ENCODE measurements around the gene PTGDR2. TPM values are rescaled to one million over a fixed set of nuclear protein-coding genes. Genes with fewer than 3 reads are reported as not detected.

PTGDR2 gene
- total RNA-seq, 2 experiments from 2014 or later, result 2.5 to 2.9 TPM

DNA sequence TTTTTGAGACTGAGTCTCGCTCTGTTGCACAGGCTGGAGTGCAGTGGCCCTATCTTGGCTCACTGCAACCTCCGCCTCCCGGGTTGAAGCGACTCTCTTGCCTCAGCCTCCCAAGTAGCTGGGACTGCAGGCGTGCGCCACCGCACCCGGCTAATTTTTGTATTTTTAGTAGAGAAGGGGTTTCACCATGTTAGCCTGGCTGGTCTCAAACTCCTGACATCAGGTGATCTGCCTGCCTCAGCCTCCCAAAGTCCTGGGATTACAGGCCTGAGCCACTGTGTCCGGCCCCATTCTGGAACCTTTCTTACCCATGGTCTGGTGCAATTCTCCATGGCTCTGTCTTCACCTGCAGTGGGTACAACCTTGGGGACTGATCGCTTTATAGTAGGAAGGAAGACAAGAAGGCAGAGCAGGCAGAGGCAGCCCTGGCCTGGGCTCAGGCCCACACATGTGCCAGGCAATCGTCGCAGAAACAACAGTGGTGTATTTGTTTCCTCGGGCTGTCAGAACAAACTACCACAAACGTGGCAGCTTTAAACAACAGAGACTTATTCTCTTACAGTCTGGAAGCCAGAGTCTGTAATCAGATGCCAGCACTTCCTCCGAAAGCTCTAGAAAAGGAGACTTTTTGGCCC lies 4.0 kb upstream of the PTGDR2 start:
- POLR2A ChIA-PET, result interaction anchor here (0.7 to 0.8 kb wide), 2 partner anchors 12 to 124 kb away, joined by 5 to 7 read pairs; no protein-coding TSS in a partner anchor
- no peaks in the 10 kb centered on the region for H3K9me3 Mint-ChIP-seq
- DNase-seq (no peak), ATAC-seq (ENCODE audit: low read depth) (no peak)
- no peak overlapping the region for H3K4me3 Mint-ChIP-seq
- peaks cover 3% of the 10 kb centered on the region for H3K27me3 Mint-ChIP-seq
- H3K36me3 Mint-ChIP-seq, result peaks cover 1% of the 10 kb centered on the region
- H3K4me1 Mint-ChIP-seq, result peaks cover 39% of the 10 kb centered on the region
- H3K27ac Mint-ChIP-seq, result peak overlapping the region; percentile 41

DNA sequence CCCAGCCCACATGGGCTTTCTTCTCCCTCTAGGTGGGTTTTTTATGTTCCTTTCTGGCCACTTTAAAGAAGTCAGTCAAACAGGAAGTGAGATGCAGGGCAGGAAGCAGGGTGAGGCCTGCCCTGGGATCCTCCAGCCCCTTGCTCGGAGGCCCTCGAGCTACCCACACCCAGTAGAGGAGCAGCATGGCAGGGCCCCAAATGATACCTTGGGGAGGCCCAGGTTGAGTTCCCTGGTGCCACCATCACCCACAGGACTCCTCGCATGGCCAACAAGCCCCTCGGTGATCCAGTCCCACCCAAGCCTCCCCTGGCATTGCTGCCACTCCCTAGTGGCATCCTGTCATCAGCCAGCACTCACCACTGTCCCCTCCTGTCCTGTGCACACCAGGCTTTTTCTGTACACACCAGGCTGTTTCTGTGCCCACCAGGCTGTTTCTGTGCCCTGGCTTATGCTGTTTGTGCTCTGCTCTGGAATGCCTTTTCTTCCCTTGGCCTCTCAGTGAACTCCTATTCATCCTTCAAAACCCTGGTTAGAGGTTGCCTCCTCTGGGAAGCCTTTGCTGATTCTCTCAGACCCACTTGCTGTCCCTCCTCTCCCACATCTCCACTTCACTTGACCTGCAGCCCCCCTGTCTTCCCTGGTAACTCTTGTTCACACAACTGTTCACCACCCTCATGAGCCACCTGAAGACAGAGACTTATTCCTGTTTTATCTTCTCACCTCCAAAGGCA lies 3.1 kb upstream of the PTGDR2 start:
- H3K4me3 Mint-ChIP-seq, result peak overlapping the region; percentile 74
- H3K27ac Mint-ChIP-seq, result peak overlapping the region; percentile 88
- peaks cover 34% of the 10 kb centered on the region for H3K4me1 Mint-ChIP-seq
- POLR2A ChIA-PET, result interaction anchor here (3.1 kb wide), 1 partner anchor 10 kb away, joined by 9 read pairs; no protein-coding TSS in a partner anchor
- H3K9me3 Mint-ChIP-seq, result no peaks in the 10 kb centered on the region
- DNase-seq (peak; percentile 58), ATAC-seq (ENCODE audit: low read depth) (peak; percentile 88)
- peaks cover 1% of the 10 kb centered on the region for H3K36me3 Mint-ChIP-seq
- peaks cover 3% of the 10 kb centered on the region for H3K27me3 Mint-ChIP-seq

DNA sequence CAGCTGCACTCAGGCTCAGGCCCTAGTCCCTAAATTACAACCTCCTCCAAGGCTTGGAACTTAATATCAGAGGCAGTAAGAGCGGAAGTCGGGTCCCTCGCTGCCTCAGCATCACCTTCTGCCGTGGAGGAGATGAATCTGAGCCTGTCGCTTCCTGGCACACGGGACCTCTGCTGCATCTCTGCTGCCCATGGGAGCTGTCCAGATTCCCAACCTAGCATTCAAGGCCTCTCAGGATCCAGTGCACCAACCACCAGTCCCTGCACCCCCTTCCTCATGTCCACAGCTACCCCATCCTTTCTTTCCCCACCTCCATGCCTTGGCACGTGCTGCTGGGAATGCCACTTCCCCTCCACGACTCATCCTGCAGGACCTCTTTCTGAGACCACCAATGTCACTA lies 2.5 kb upstream of the PTGDR2 start:
- POLR2A ChIA-PET, result interaction anchor here (3.1 kb wide), 1 partner anchor 11 kb away, joined by 9 read pairs; no protein-coding TSS in a partner anchor
- H3K27ac Mint-ChIP-seq, result peak overlapping the region; percentile 88
- H3K4me1 Mint-ChIP-seq, result peaks cover 34% of the 10 kb centered on the region
- ATAC-seq (ENCODE audit: low read depth), result no peak
- peaks cover 1% of the 10 kb centered on the region for H3K36me3 Mint-ChIP-seq
- no peak for DNase-seq
- no peaks in the 10 kb centered on the region for H3K9me3 Mint-ChIP-seq
- H3K27me3 Mint-ChIP-seq, result peaks cover 3% of the 10 kb centered on the region
- peak overlapping the region; percentile 74 for H3K4me3 Mint-ChIP-seq

DNA sequence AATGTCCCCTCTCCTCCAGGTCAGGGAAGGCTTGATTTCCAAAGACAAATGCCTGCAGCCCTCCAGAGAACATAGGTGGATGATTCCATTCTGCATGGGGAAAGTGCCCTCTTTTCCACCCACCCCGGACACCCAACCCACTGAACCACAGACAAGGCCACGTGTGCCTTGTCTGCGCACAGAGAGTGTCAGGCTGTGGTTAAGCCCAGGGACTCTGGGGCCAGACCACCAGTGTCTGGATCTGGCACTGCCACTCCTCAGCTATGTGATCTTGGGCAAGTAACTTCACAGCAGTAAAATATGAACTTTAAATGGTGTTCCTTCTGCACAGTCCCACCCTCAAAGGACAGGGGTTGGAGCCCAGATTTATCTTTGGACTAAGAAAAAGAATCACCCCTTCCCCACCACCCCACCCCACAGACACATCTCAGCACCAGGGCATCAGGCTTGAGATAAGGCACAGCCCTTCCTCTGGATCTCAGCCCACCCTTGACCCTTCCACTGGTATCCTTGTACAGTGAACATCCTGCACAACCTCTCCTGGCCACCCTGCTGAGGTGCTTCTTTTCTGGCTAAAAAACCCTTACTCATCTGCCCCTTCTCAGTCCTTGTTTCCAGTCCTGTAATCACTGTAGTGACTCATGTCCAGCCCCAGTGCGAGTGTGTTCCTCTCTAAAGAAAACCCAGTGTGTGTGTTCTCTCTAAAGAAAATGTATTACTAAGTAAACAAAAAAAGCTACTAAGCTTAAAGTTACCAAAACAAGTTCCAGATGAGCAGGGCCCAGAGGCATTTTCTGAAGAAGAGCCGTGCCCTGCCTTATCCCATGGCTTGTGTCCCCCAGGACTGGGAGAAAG lies 1.9 kb upstream of the PTGDR2 start:
- DNase-seq (no peak), ATAC-seq (ENCODE audit: low read depth) (no peak)
- Mint-ChIP-seq H3K27ac (peak overlapping the region; percentile 77), H3K4me3 (no peak overlapping the region), H3K4me1 (peaks cover 34% of the 10 kb centered on the region), H3K36me3 (peaks cover 1% of the 10 kb centered on the region), H3K27me3 (peaks cover 3% of the 10 kb centered on the region), H3K9me3 (no peaks in the 10 kb centered on the region)
- POLR2A ChIA-PET, result interaction anchor here (3.1 kb wide), 1 partner anchor 11 kb away, joined by 9 read pairs; no protein-coding TSS in a partner anchor

DNA sequence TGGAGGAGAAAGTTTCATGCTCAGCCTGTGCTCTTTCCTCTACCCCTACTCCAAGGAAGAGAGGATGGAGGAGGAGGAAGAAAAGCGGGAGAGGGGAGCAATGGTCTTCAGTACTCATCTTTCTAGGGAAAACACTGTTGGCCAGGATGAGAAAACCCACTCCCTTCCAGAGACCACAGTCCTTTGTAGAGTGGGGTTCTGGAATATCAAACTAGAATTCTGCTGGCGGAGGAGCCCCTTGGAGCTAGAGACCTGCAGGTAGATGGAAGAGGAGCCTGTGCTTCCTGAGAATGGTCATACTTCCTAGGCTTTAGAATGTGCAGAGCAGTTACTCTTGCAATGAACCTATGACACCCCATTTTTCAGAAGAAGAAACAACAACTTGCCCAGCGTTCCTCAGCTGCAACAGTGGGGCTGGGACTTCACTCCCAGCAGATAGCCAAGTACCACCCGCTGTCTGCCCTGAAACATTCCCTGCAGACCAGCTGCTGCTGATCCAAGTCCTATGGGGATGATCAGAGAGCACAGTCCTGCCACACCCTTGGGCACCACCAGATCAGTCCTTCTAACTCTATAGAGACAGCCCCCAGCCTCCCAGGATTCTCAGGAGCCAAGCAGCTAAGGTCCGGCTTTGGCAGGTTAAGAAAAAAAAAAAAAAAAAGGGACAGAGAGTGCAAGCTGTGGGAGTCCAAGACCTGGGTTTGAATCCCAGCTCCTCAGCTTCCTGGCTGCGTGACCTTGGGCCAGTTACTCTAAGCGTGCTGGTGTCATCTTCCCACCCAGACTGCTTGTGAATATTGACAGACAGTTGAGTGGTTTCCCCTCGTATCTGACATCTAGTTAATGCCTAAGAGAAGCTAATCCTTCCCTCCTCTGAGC lies 664 bp downstream of the PTGDR2 start:
- H3K36me3 Mint-ChIP-seq, result peaks cover 11% of the 10 kb centered on the region

DNA sequence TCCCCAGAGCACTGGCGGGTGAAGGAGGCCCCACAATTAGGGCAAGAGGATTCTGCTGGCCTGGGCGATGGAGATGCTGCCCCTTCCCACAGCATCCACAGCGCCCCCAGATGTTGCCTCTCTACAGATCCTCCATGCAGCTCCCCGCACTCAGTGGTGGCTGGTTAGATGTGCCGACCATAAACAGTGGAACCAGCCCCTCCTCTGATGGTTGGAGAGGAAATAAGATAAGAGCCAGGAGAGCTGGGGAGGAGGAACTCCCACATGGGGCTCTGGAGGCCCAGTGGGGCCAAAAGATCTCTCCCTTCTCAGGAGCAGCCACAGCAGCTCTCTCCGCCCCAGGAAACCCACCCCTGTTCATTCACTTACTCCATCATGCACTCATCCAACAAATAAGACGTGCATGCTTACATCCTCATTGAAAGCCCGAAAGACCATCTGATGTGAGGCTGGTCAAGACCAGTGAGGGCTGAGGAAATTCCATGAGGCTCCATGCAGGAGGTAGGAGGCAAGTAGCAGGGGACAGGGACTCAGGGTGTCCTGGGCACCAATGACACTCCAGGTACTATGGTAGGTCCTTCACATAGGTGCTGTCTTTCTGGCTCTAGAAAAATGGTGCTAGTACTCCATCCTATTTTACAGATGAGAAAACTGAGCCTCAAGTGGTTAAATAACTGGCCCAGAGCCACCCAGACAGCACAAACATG lies 1.5 kb downstream of the PTGDR2 start:
- DNase-seq, result no peak
- H3K27me3 Mint-ChIP-seq, result no peaks in the 10 kb centered on the region
- POLR2A ChIA-PET, result interaction anchor here (1.5 to 2.1 kb wide), 2 partner anchors 14 to 33 kb away, joined by 4 to 7 read pairs; no protein-coding TSS in a partner anchor
- peaks cover 11% of the 10 kb centered on the region for H3K36me3 Mint-ChIP-seq
- no peak overlapping the region for H3K27ac Mint-ChIP-seq
- no peaks in the 10 kb centered on the region for H3K9me3 Mint-ChIP-seq
- ATAC-seq (ENCODE audit: low read depth), result no peak
- peaks cover 30% of the 10 kb centered on the region for H3K4me1 Mint-ChIP-seq
- no peak overlapping the region for H3K4me3 Mint-ChIP-seq

More for the DNA sequence above, 664 bp downstream of the PTGDR2 start:
- DNase-seq, result no peak
- Mint-ChIP-seq H3K27me3 (no peaks in the 10 kb centered on the region), H3K4me3 (peak overlapping the region; percentile 15), H3K9me3 (no peaks in the 10 kb centered on the region), H3K4me1 (peaks cover 32% of the 10 kb centered on the region), H3K27ac (peak overlapping the region; percentile 60)
- no peak for ATAC-seq (ENCODE audit: low read depth)
- POLR2A ChIA-PET, result interaction anchor here (1.0 to 2.1 kb wide), 6 partner anchors 9 to 59 kb away, joined by 3 to 7 read pairs (median 5); partner anchors contain the start of genes TMEM109 and ZP1

DNA sequence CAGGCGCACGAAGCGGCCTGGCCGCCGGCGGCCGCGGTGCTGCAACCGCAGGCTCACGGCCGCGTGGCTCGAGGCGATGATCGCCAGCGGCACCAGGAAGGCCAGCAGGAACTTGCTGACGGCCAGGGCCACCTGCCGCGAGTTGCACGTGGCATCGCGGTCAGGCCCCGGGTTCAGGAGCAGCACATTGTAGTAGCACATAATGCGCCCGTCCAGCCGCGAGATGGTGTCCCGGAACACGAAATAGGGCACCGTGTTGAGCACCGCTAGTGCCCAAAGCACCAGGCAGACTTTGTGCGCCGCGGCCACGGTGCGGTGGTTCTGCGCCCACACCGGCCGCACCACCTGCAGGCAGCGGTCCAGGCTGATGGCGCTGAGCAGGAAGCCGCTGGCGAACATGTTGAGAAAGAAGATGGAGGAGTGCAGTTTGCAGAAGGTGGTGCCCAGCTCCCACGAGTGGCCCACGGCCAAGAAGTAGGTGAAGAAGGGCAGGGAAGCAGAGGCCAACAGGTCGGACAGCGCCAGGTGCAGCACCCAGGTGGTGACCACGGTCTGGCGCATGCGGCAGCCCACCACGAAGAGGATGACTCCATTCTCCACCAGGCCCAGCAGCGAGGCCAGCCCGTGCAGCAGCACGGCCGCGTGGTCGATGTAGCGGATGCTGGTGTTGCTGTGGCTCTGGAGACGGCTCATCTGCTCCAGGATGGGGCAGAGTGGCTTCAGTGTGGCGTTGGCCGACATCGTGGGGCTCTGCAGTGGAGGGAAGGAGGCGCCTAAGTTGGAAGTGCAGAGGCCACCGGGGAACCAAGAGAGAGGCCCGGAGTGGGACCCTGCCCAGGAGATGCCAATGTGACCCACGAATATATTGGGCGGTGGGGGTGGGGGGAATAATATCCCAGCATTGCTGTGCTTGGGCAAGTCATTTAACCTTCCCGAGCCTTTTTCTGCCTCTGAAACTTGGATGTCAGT lies 2.5 kb downstream of the PTGDR2 start:
- ATAC-seq (ENCODE audit: low read depth), result no peak
- Mint-ChIP-seq H3K4me3 (no peak overlapping the region), H3K9me3 (no peaks in the 10 kb centered on the region), H3K4me1 (peaks cover 20% of the 10 kb centered on the region), H3K27me3 (no peaks in the 10 kb centered on the region), H3K27ac (no peak overlapping the region), H3K36me3 (peaks cover 11% of the 10 kb centered on the region)
- POLR2A ChIA-PET, result interaction anchor here (1.5 kb wide), 1 partner anchor 15 kb away, joined by 4 read pairs; no protein-coding TSS in a partner anchor
- no peak for DNase-seq

DNA sequence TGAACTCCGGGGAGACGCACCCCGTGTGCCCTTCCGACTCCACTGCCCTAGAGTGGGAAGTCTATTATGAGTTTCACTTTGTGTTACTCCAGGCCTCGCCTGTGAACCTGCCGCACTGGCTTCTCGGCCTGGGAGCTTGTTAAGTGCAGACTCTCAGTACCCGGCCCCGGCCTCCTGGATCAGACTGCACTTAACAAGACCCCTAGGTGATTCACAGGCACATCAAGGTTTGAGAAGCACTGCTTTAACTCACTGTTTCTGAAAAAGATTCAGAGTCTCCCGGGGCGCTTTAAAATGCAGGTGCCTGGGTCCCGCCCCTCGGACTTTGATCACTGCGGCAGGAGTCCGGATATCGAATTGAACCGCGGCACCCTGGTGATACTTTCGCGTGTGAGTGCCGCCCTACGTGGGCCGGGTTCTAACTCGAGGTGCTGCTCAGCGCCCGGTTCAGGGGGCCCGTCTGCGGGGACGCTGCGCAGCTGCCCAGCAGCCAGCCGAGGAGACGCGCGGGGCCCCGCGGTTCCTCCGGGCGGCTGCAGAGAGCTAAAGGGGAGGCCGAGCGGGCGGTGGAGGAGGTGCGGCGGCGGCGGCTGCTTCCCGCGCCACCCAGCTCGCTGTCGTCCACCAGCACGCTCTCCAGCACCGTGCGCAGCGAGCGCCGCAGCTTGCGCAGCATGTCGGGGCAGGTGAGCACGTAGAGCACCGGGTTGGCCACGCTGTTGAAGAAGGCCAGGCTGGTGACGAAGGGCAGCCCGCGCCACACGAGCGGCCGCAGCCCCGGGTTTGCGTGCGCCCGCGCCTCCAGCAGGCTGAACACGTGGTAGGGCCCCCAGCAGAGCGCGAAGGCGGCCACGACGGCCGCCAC lies 3.4 kb downstream of the PTGDR2 start:
- Mint-ChIP-seq H3K36me3 (peaks cover 11% of the 10 kb centered on the region), H3K4me3 (no peak overlapping the region), H3K27ac (no peak overlapping the region), H3K4me1 (peaks cover 13% of the 10 kb centered on the region), H3K9me3 (no peaks in the 10 kb centered on the region), H3K27me3 (no peaks in the 10 kb centered on the region)
- DNase-seq (no peak), ATAC-seq (ENCODE audit: low read depth) (no peak)
- POLR2A ChIA-PET, result interaction anchor here (1.5 kb wide), 1 partner anchor 16 kb away, joined by 4 read pairs; no protein-coding TSS in a partner anchor

DNA sequence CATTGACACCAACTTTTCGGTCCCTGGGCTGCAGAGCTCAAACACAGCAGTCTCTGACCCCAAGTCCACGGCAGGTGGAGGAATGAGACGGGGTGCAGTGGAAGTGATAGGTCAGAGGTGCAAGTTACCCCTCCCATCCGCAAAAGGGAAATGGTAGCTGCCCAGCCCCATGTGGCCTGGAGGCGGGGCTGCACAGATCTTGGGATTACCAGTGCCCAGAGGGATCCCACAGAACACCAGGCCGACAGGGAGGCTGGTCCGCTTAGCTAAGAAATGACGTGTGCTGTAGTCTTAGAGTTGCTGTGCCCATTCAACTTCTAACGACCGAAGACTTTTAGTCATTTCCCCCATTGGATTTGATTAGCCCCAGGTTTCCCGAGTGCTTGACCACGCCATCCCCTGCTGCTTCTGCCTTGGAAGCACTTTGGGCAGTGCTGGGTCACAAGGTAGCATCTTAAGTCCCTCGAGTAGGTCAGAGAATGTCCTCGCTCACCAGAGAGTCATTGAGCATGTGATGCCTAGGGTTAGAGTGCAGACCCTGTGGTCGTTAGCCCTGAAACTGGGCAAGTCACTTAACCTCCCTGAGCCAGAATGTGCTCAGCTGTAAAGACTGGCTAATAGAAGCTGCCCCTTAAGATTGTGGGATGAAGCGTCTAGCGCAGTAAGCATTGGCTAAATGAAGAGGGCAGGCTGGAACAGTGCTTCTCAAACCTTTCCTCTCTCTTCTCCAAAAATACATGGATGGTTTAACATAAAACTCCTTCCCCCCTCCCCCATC lies 4.2 kb downstream of the PTGDR2 start:
- Mint-ChIP-seq H3K27ac (no peak overlapping the region), H3K4me3 (no peak overlapping the region), H3K36me3 (peaks cover 11% of the 10 kb centered on the region), H3K4me1 (peaks cover 11% of the 10 kb centered on the region), H3K9me3 (no peaks in the 10 kb centered on the region), H3K27me3 (no peaks in the 10 kb centered on the region)
- ATAC-seq (ENCODE audit: low read depth) (no peak), DNase-seq (no peak)
- POLR2A ChIA-PET, result interaction anchor here (0.6 kb wide), 1 partner anchor 17 kb away, joined by 4 read pairs; no protein-coding TSS in a partner anchor

Data from activated naive CD8-positive, alpha-beta T cell treated with anti-CD3 and anti-CD28 coated beads, Interleukin-2, amount 10 ng/mL, durations not matched to agents 7 days and 5 days (primary cell).